Right cardiac atrium (tissue), 5 donors: ENCODE results near the gene LGI4. TPM values are rescaled to one million over a fixed set of nuclear protein-coding genes. Genes with fewer than 3 reads are reported as not detected.
A peak's percentile ranks its signal among the peaks of the same experiment; 100 is the strongest.
"Not testable (repeated sequence)": the region's sequence is repeated elsewhere in the genome, so short reads cannot be mapped to it uniquely, and the experiment has no call there.

ENCODE experiments used
- ATAC-seq, 2 donors: fragments of 200-7000 bp; cut with Tn5 transposase; one replicate each; pipeline versions ENCODE4 v1.8.0 to v1.9.1; 2020; ENCODE audit warnings: moderate library complexity in 2 of 2, mild to moderate bottlenecking in 1 of 2
- DNase-seq, 3 donors: peaks; one replicate each; pipeline ENCODE4 v3.0.0-alpha.2; 2020
- H3K27ac ChIP-seq: one replicate; pipeline ENCODE4 v1.5.1; 2013; ENCODE audit warnings: mild to moderate bottlenecking, low read length, control low read depth, moderate library complexity
- H3K27me3 ChIP-seq: one replicate; pipeline ENCODE4 v1.6.1; 2013; ENCODE audit not compliant: control insufficient read depth, insufficient read depth
- H3K4me1 ChIP-seq: one replicate; pipeline ENCODE4 v1.6.1; 2013; ENCODE audit warnings: low read length; ENCODE audit not compliant: control insufficient read depth, insufficient read depth
- H3K4me3 ChIP-seq: one replicate; pipeline ENCODE4 v1.5.1; 2013; ENCODE audit warnings: low read length, control low read depth
- H3K9me3 ChIP-seq: one replicate; pipeline ENCODE4 v1.6.1; 2013; ENCODE audit warnings: low read length; ENCODE audit not compliant: control insufficient read depth
- WGBS: extraction: QIAGEN DNeasy Blood & Tissue Kit; methylation state at CpG from one replicate; pipeline ENCODE4 v1.1.7; 2013; 5-methylcytosine and 5-hydroxymethylcytosine counted together
- intact Hi-C, 4 donors: fragments of 100-400 bp; cut with DNase I; formaldehyde crosslinking; loops; one replicate each; pipeline versions ENCODE4 v1.11.0 to v1.14.0; 2022 to 2023
- polyA plus RNA-seq: library from polyadenylated mRNA; stranded (reverse); fragments of 200-250 nt; gene quantifications from one replicate; pipeline ENCODE4 v1.2.3, GENCODE V29; 2013
- total RNA-seq, 4 donors: library from RNA; stranded (reverse); fragmentation: NEBNext Ultra II Directional; extraction: Animal tissue kit (Norgen Biotek cat#: 25700); gene quantifications; one replicate each; pipeline ENCODE4 v1.2.1, GENCODE V29; 2021
- donor health status: healthy with polysubstance abuse.
- donor health status: DM: no; HTN: yes; CAD: no.
- donor health status: DM: no; HTN: no; CAD: no.
- donor health status: DM: no; HTN: yes; CAD: no; lungs with severe emphysema.
- donor health status: DM: yes; HTN: yes; CAD: no.

The LGI4 gene
- total and polyA plus RNA-seq, 5 donors, result 25.0 to 40.9 (median 35.6) TPM

GRCh38 chr19:35140207-35140961 is 5.5 kb upstream of the LGI4 start:
- intact Hi-C loops, result no loop called here
- Histone ChIP-seq H3K27ac (peak overlapping the region; percentile 55), H3K4me3 (peak overlapping the region; percentile 37), H3K27me3 (no peaks in the 10 kb centered on the region), H3K9me3 (no peaks in the 10 kb centered on the region), H3K4me1 (no peaks in the 10 kb centered on the region)
- DNase-seq (peak; percentile 48 to 72 (median 71)), ATAC-seq (no peak)
- WGBS, result 45% methylated on average over 12 of the region's 12 CpGs

- intact Hi-C loops, result loop anchor here in 2 of 4 donors (10.0 kb wide), 1 partner anchor 74 kb away; no protein-coding TSS in a partner anchor
- ATAC-seq (peak; percentile 18 to 58), DNase-seq (peak; percentile 79 to 94 (median 92))
- no peaks in the 10 kb centered on the region for H3K27me3 ChIP-seq
- no peaks in the 10 kb centered on the region for H3K4me1 ChIP-seq
- 36% methylated on average over 18 of the region's 18 CpGs for WGBS
- H3K9me3 ChIP-seq, result no peaks in the 10 kb centered on the region
- peak within 1 kb of the TSS; percentile 55 for H3K27ac ChIP-seq
- H3K4me3 ChIP-seq, result peak within 1 kb of the TSS; percentile 37
Observed at GRCh38 chr19:35138305-35138892, 3.5 kb upstream of the LGI4 start, which contains the start of gene FXYD1. FXYD1 (plus strand) TSS chr19:35138824; CDS start chr19:35140080, 1,256 bp downstream.

- Histone ChIP-seq H3K27ac (no peak overlapping the region), H3K9me3 (no peaks in the 10 kb centered on the region), H3K27me3 (no peaks in the 10 kb centered on the region), H3K4me3 (no peak overlapping the region), H3K4me1 (no peaks in the 10 kb centered on the region)
- intact Hi-C loops, result loop anchor here in 2 of 4 donors (10.0 kb wide), 1 partner anchor 72 kb away; no protein-coding TSS in a partner anchor
- no peak for ATAC-seq
- 44% methylated on average over 9 of the region's 9 CpGs for WGBS
- peak in 2 of 3 donors; percentile 50 to 57 for DNase-seq
Observed at GRCh38 chr19:35136977-35137702, 2.3 kb upstream of the LGI4 start.

- no peak overlapping the region for H3K4me3 ChIP-seq
- no peaks in the 10 kb centered on the region for H3K4me1 ChIP-seq
- 68% methylated on average over 11 of the region's 11 CpGs for WGBS
- H3K27me3 ChIP-seq, result no peaks in the 10 kb centered on the region
- H3K9me3 ChIP-seq, result no peaks in the 10 kb centered on the region
- H3K27ac ChIP-seq, result no peak overlapping the region
- no peak for ATAC-seq
- DNase-seq, result peak in 2 of 3 donors; percentile 48 to 51
- intact Hi-C loops, result loop anchor here in 2 of 4 donors (10.0 kb wide), 1 partner anchor 71 kb away; no protein-coding TSS in a partner anchor
Observed at GRCh38 chr19:35136231-35136630, 1.4 kb upstream of the LGI4 start.

- intact Hi-C loops, result loop anchor here in 2 of 4 donors (1.0 to 10.0 kb wide), 2 partner anchors 21 to 71 kb away; no protein-coding TSS in a partner anchor
- Histone ChIP-seq H3K9me3 (no peaks in the 10 kb centered on the region), H3K4me1 (no peaks in the 10 kb centered on the region), H3K27me3 (no peaks in the 10 kb centered on the region), H3K4me3 (peak overlapping the region; percentile 49), H3K27ac (peak overlapping the region; percentile 59)
- DNase-seq, result peak; percentile 84 to 95 (median 95)
- WGBS, result 0% methylated on average over 7 of the region's 7 CpGs
- ATAC-seq, result peak; percentile 71 to 73
Observed at GRCh38 chr19:35135389-35135909, 590 bp upstream of the LGI4 start.

GRCh38 chr19:35133826-35134225 is 1.0 kb downstream of the LGI4 start:
- Histone ChIP-seq H3K4me1 (no peaks in the 10 kb centered on the region), H3K4me3 (no peak overlapping the region), H3K27ac (no peak overlapping the region), H3K9me3 (no peaks in the 10 kb centered on the region), H3K27me3 (no peaks in the 10 kb centered on the region)
- ATAC-seq, result no peak
- DNase-seq, result peak in 1 of 3 donors; percentile 38
- 74% methylated on average over 11 of the region's 11 CpGs for WGBS
- intact Hi-C loops, result loop anchor here in 2 of 4 donors (10.0 kb wide), 1 partner anchor 69 kb away; no protein-coding TSS in a partner anchor

GRCh38 chr19:35132254-35132653 is 2.6 kb downstream of the LGI4 start:
- Histone ChIP-seq H3K27ac (no peak overlapping the region), H3K27me3 (no peaks in the 10 kb centered on the region), H3K4me1 (no peaks in the 10 kb centered on the region), H3K9me3 (no peaks in the 10 kb centered on the region), H3K4me3 (no peak overlapping the region)
- ATAC-seq, result no peak
- DNase-seq, result peak in 1 of 3 donors; percentile 4
- intact Hi-C loops, result loop anchor here in 2 of 4 donors (10.0 kb wide), 1 partner anchor 67 kb away; no protein-coding TSS in a partner anchor

- H3K4me3 ChIP-seq, result no peak overlapping the region
- DNase-seq, result peak in 1 of 3 donors; percentile 32
- 78% methylated on average over 31 of the region's 31 CpGs for WGBS
- no peak for ATAC-seq
- no peaks in the 10 kb centered on the region for H3K27me3 ChIP-seq
- no peaks in the 10 kb centered on the region for H3K4me1 ChIP-seq
- intact Hi-C loops, result loop anchor here in 2 of 4 donors (10.0 kb wide), 1 partner anchor 66 kb away; no protein-coding TSS in a partner anchor
- H3K9me3 ChIP-seq, result no peaks in the 10 kb centered on the region
- H3K27ac ChIP-seq, result no peak overlapping the region
Observed at GRCh38 chr19:35130761-35131720, 3.8 kb downstream of the LGI4 start.

GRCh38 chr19:35129724-35130274 is 5.1 kb downstream of the LGI4 start:
- 52% methylated on average over 14 of the region's 14 CpGs for WGBS
- not testable (repeated sequence) for ATAC-seq, H3K4me3 ChIP-seq, H3K27me3 ChIP-seq, DNase-seq, H3K9me3 ChIP-seq, H3K27ac ChIP-seq, H3K4me1 ChIP-seq
- intact Hi-C loops, result loop anchor here in 2 of 4 donors (10.0 kb wide), 1 partner anchor 65 kb away; no protein-coding TSS in a partner anchor
